GM12892 (cell line): ENCODE data around the gene HK2.
"Not testable (repeated sequence)": the region's sequence is repeated elsewhere in the genome, so short reads cannot be mapped to it uniquely, and the experiment has no call there.

Source experiments
- DNase-seq: peaks from one replicate; pipeline ENCODE4 v3.0.0; 2011; ENCODE audit not compliant: insufficient read length
- FAIRE-seq: peaks from 2 replicates; lab custom pipeline; 2011; peaks lifted over from hg19 to GRCh38; lab: Jason Lieb, UNC
- POLR2A ChIP-seq: IDR thresholded peaks from 2 replicates; pipeline ENCODE4 v1.6.1; 2011; ENCODE audit warnings: low read depth, low read length, control low read depth
- POLR2AphosphoS5 ChIP-seq: IDR thresholded peaks from 2 replicates; pipeline ENCODE4 v1.6.1; 2011; ENCODE audit warnings: low read depth, low read length, control low read depth
- TAF1 ChIP-seq: IDR thresholded peaks from 2 replicates; pipeline ENCODE4 v1.6.1; 2011; ENCODE audit warnings: low read depth, mild to moderate bottlenecking, control low read depth, low read length, borderline replicate concordance

Gene HK2

DNA sequence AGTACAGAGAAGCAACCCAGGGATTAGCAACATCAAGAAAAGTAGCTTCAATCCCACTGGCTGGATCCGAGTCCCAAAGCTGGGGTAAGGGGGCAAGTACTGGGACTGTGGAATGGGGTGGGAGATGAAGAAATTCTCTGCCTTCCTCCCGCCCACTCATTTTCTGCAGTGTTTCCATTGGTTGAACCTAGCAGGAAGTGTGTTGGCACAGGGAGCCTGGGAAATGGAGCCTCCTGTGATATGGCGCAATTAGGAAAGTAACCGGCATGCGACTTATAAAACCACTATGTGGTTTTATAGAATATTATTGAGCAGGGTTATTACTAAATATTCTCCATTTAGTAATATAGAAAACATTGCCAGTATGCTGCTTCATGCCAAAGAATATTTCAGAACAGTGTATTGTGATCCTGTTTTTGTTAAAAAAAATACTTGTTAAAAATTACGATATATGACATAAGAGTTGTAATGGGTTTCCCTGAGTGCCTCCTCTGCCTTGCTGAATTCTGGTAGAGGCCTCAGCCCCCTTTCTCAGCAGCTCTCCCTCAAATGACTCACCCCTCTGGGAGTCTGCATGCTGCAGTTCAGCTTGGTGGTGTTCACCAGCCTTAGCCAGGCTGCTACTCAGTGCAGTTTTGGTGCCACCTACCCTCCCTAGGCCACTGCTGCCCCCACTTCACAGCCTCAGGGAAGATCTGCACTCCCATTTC is 60.5 kb downstream of the HK2 start:
- DNase-seq = no peak
- TF ChIP-seq POLR2AphosphoS5 (no peak), POLR2A (no peak), TAF1 (no peak)
- FAIRE-seq = no peak

- TF ChIP-seq POLR2A = no peak
- TF ChIP-seq POLR2AphosphoS5 = no peak
- TF ChIP-seq TAF1 = no peak
- DNase-seq (no peak), FAIRE-seq (no peak)
Observed at GRCh38 chr2:74895001-74895400, 61.1 kb downstream of the HK2 start.

DNA sequence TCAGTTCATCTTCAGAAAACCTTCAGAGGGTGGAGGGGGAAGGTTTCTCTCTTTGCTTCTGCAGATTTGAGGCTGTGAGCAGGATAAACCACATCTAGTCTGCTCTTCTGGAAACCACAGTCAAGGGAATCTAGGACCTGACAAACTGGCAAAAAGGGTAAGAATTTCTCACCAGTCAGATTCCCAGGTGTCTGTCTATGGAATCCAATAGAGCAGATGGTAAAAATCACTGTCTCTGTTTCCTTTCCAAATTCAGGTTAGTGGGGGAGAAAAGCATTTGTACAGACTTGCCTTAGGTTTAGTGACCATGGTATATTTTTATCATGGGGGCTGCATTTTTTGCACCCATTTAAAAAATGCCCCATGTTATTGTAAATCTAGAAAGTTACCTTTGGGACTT is 62.3 kb downstream of the HK2 start:
- no peak for TF ChIP-seq POLR2AphosphoS5
- TF ChIP-seq TAF1 = no peak
- TF ChIP-seq POLR2A = no peak
- no peak for DNase-seq
- no peak for FAIRE-seq

- not testable (repeated sequence) for FAIRE-seq, DNase-seq
Observed at GRCh38 chr2:74900225-74900624, 66.3 kb downstream of the HK2 start.

- TF ChIP-seq TAF1 (no peak), POLR2AphosphoS5 (no peak), POLR2A (no peak)
- DNase-seq (no peak), FAIRE-seq (no peak)
Observed at GRCh38 chr2:74902281-74902860, 68.4 kb downstream of the HK2 start.

DNA sequence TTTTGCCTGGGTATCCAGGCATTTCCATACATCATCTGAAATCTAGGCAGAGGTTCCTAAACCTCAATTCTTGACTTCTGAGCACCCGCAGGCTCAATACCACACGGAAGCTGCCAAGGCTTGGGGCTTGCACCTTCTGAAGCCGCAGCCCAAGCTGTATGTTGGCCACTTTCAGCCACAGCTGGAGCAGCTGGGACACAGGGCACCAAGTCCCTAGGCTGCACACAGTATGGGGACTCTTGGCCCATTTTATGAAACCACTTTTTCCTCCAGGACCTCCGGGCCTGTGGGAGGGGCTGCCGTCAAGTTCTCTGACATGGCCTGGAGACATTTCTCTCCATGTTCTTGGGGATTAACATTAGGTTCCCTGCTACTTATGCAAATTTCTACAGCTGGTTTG is 72.5 kb downstream of the HK2 start:
- FAIRE-seq (no peak), DNase-seq (no peak)
- no peak for TF ChIP-seq TAF1
- no peak for TF ChIP-seq POLR2A
- TF ChIP-seq POLR2AphosphoS5 = no peak

DNA sequence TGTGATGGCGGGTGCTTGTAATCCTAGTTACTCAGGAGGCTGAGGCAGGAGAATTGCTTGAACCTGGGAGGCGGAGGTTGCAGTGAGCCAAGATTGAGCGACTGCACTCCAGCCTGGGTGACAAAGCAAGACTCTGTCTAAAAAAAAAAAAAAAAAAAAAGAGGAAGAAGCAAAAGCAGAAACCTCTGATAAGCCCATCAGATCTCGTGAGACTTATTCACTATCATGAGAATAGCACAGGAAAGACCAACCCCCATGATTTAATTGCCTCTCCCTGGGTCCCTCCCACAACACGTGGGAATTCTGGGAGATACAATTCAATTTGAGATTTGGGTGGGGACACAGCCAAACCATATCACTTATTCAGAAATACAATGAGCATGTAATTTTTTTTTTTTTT is 73.6 kb downstream of the HK2 start:
- not testable (repeated sequence) for FAIRE-seq, DNase-seq

DNA sequence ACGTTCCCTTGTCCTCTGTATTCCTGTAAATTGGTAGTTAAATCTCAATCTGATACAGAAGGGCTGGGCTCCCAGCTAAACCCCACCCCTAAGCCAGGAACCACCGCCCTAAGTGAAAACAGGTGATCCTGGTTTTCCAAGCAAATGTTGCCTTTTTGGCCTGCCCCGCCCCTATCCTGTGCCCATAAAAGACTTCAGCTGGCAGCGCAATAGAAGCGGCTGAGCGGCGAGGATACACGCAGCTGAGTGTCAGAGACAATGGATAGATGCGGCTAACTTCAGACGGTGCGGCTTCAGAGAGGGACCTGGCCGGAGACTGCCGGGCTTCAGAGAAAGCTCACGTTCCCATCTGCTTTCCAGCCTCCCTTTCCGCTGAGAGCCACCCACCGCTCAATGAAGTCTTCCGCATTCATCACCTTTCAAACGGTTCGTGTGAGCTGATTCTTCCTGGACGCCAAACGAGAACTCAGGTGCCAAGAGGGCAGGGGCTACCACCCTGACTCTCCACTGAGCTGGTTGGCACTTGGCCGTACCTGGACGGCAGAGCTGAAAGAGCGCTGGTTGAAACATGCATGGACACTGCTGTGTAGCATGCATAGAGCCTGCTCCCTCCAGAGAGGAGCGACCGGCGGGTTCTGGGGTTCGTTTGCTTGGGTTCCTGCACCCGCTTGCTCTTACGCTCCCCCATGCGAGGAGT is 75.0 kb downstream of the HK2 start:
- no peak for FAIRE-seq
- DNase-seq = no peak
- TF ChIP-seq TAF1 = no peak
- TF ChIP-seq POLR2AphosphoS5 = no peak
- no peak for TF ChIP-seq POLR2A

DNA sequence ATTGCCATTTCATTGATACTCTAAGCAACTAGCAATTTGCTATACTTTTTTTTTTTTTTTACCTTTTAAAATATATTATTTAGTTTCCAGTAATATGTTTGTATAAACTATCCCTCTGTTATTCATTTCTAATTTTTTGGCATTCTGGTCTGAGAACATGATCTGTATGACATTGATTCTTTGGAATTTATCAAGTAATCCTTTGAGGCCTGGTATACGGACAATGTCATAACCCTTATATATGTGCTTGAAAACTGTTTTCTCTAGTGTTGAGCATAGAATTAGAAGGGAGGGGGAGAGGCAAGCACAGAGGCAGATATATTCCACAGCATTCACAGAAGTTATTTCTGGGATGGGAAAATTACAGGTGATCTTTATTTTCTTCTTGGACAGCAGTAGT is 76.3 kb downstream of the HK2 start:
- FAIRE-seq = no peak
- no peak for DNase-seq
- TF ChIP-seq TAF1 = no peak
- no peak for TF ChIP-seq POLR2AphosphoS5
- TF ChIP-seq POLR2A = no peak

GRCh38 chr2:74911061-74911460 is 77.1 kb downstream of the HK2 start:
- DNase-seq (no peak), FAIRE-seq (no peak)
- TF ChIP-seq POLR2A (no peak), POLR2AphosphoS5 (no peak), TAF1 (no peak)

- TF ChIP-seq POLR2A (no peak), POLR2AphosphoS5 (no peak), TAF1 (no peak)
- DNase-seq = no peak
- no peak for FAIRE-seq
Observed at GRCh38 chr2:74915743-74916142, 81.8 kb downstream of the HK2 start.

DNA sequence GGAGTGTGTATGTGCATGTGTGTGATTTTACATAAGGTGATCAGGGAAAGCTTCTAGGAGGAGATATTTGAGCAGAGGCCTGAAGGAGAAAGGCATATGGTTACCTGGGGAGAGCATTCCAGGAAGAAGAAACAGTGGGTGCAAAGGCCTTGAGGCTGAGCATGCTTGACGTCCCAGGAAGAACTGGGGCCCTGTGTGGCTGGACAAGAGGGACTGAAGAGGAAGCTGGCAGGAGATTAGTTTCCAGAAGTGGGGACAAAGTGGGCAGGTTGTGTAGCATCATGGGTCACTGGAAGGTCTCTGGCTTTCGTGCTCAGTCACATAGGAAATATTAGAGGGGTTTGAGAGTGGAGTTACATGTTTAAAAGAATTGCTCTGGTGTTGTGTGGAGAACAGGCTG is 82.5 kb downstream of the HK2 start:
- no peak for FAIRE-seq
- DNase-seq = no peak
- TF ChIP-seq TAF1 = no peak
- no peak for TF ChIP-seq POLR2A
- TF ChIP-seq POLR2AphosphoS5 = no peak
